ENCODE results near the gene C9orf43. TPM values are rescaled to one million over a fixed set of nuclear protein-coding genes. Genes with fewer than 3 reads are reported as not detected.
"Not testable (repeated sequence)": the region's sequence is repeated elsewhere in the genome, so short reads cannot be mapped to it uniquely, and the experiment has no call there.

C9orf43 gene
- total and polyA plus RNA-seq, 7 experiments from 2014 or later: 0.41 to 0.97 (median 0.61) TPM

GRCh38 chr9:113399646-113400200 is 10.8 kb upstream of the C9orf43 start:
- Mint-ChIP-seq H3K4me1 (peaks cover 23 to 40% (median 25%) of the 10 kb centered on the region in 7 donors), H3K9me3 (no peaks in the 10 kb centered on the region), H3K4me3 (peak overlapping the region; percentile 74 to 96 (median 84)), H3K36me3 (peaks cover 0 to 5% (median 0%) of the 10 kb centered on the region in 5 donors), H3K27ac (peak overlapping the region in 7 of 9 donors; percentile 21 to 60 (median 50)), H3K27me3 (no peaks in the 10 kb centered on the region)
- intact Hi-C loops (cut with micrococcal nuclease): loop anchor here (2.0 kb wide), 4 partner anchors 47 to 249 kb away; partner anchors contain the start of genes BSPRY (in 1 of the 2), FKBP15 (in 1 of the 2), SLC31A1 (in 1 of the 2) and SLC31A2 (in 1 of the 2)
- DNase-seq (no peak), ATAC-seq (no peak)
- H3K4me1 ChIP-seq (ENCODE audit: control insufficient read depth in 2 of 2, insufficient read depth in 2 of 2, low read length in 2 of 2): peaks cover 12 to 13% of the 10 kb centered on the region in 2 donors
- ChIA-PET CTCF (interaction anchor here (1.1 to 3.7 kb wide), 3 partner anchors 10 to 189 kb away, joined by 4 to 18 read pairs (median 10); partner anchors contain the start of genes CDC26 and PRPF4), POLR2A (interaction anchor here (1.2 to 3.1 kb wide), 7 partner anchors 9 to 182 kb away, joined by 3 to 27 read pairs (median 8); partner anchors contain the start of genes C9orf43, HDHD3 and POLE3)
- H3K4me3 ChIP-seq (ENCODE audit: low read length): peak overlapping the region; percentile 26
- peaks cover 0 to 9% (median 0%) of the 10 kb centered on the region in 3 experiments for H3K36me3 ChIP-seq (ENCODE audit: control insufficient read depth in 2 of 3, insufficient read depth in 3 of 3, low read length in 3 of 3)
- H3K27me3 ChIP-seq (ENCODE audit: control insufficient read depth in 2 of 2, insufficient read depth in 2 of 2, low read length in 2 of 2): no peaks in the 10 kb centered on the region
- no peaks in the 10 kb centered on the region for H3K9me3 ChIP-seq (ENCODE audit: control insufficient read depth in 2 of 3, low read length in 3 of 3)
- no peak overlapping the region for H3K27ac ChIP-seq (ENCODE audit: low read depth, low read length)

- Mint-ChIP-seq H3K9me3 (no peaks in the 10 kb centered on the region), H3K4me3 (peak within 1 kb of the TSS; percentile 89 to 96 (median 95)), H3K27me3 (no peaks in the 10 kb centered on the region), H3K36me3 (peaks cover 0 to 2% (median 0%) of the 10 kb centered on the region in 5 donors), H3K4me1 (peaks cover 18 to 37% (median 25%) of the 10 kb centered on the region in 7 donors), H3K27ac (peak within 1 kb of the TSS; percentile 81 to 91 (median 87))
- DNase-seq (peak; percentile 99 to 100 (median 99)), ATAC-seq (peak; percentile 99)
- Histone ChIP-seq H3K4me3 (ENCODE audit: low read length) (peak within 1 kb of the TSS; percentile 82), H3K27me3 (ENCODE audit: control insufficient read depth in 2 of 2, insufficient read depth in 2 of 2, low read length in 2 of 2) (no peaks in the 10 kb centered on the region), H3K9me3 (ENCODE audit: control insufficient read depth in 2 of 3, low read length in 3 of 3) (no peaks in the 10 kb centered on the region), H3K27ac (ENCODE audit: low read depth, low read length) (peak within 1 kb of the TSS; percentile 74), H3K4me1 (ENCODE audit: control insufficient read depth in 2 of 2, insufficient read depth in 2 of 2, low read length in 2 of 2) (peaks cover 12 to 13% of the 10 kb centered on the region in 2 donors), H3K36me3 (ENCODE audit: control insufficient read depth in 2 of 3, insufficient read depth in 3 of 3, low read length in 3 of 3) (peaks cover 0 to 4% (median 0%) of the 10 kb centered on the region in 3 experiments)
- intact Hi-C loops (cut with micrococcal nuclease): loop anchor here (1.0 to 2.0 kb wide), 14 partner anchors 9 to 257 kb away; partner anchors contain the start of genes C9orf43 (in 2 of the 2), CDC26 (in 2 of the 2), FKBP15 (in 2 of the 2) and POLE3 (in 2 of the 2)
- ChIA-PET POLR2A (interaction anchor here (1.0 to 3.1 kb wide), 10 partner anchors 9 to 181 kb away, joined by 3 to 27 read pairs (median 8); partner anchors contain the start of genes C9orf43, CDC26, HDHD3 and POLE3), CTCF (interaction anchor here (0.5 to 3.7 kb wide), 12 partner anchors 9 to 954 kb away, joined by 3 to 18 read pairs (median 4); partner anchors contain the start of genes C9orf43, CDC26, POLE3 and PRPF4)
These were observed 9.3 kb upstream of the C9orf43 start, which contains the start of gene ALAD for GRCh38 chr9:113401027-113401792. Gene ALAD (minus strand): TSS chr9:113401284. CDS start chr9:113393559, 7,725 bp downstream.

- DNase-seq (no peak), ATAC-seq (no peak)
- H3K4me3 Mint-ChIP-seq: no peak overlapping the region
- H3K36me3 ChIP-seq (ENCODE audit: control insufficient read depth in 2 of 3, insufficient read depth in 3 of 3, low read length in 3 of 3): peaks cover 0 to 16% (median 0%) of the 10 kb centered on the region in 3 experiments
- no peaks in the 10 kb centered on the region for H3K9me3 ChIP-seq (ENCODE audit: control insufficient read depth in 2 of 3, low read length in 3 of 3)
- peaks cover 12 to 13% of the 10 kb centered on the region in 2 donors for H3K4me1 ChIP-seq (ENCODE audit: control insufficient read depth in 2 of 2, insufficient read depth in 2 of 2, low read length in 2 of 2)
- H3K9me3 Mint-ChIP-seq: no peaks in the 10 kb centered on the region
- H3K27ac Mint-ChIP-seq: no peak overlapping the region
- no peak overlapping the region for H3K27ac ChIP-seq (ENCODE audit: low read depth, low read length)
- peaks cover 26 to 50% (median 41%) of the 10 kb centered on the region in 7 donors for H3K4me1 Mint-ChIP-seq
- H3K36me3 Mint-ChIP-seq: peaks cover 0 to 14% (median 10%) of the 10 kb centered on the region in 5 donors
- CTCF ChIA-PET: interaction anchor here (0.7 to 3.7 kb wide), 6 partner anchors 114 to 1104 kb away, joined by 3 to 18 read pairs (median 4); no protein-coding TSS in a partner anchor
- intact Hi-C loops (cut with micrococcal nuclease): no loop called here
- H3K27me3 Mint-ChIP-seq: no peaks in the 10 kb centered on the region
- POLR2A ChIA-PET: interaction anchor here (0.6 to 1.0 kb wide), 5 partner anchors 9 to 108 kb away, joined by 3 to 4 read pairs (median 3); partner anchors contain the start of genes HDHD3 and WDR31
- H3K27me3 ChIP-seq (ENCODE audit: control insufficient read depth in 2 of 2, insufficient read depth in 2 of 2, low read length in 2 of 2): no peaks in the 10 kb centered on the region
- no peak overlapping the region for H3K4me3 ChIP-seq (ENCODE audit: low read length)
These were observed 6.9 kb upstream of the C9orf43 start for GRCh38 chr9:113403646-113404045.

GRCh38 chr9:113406353-113406752 is 4.2 kb upstream of the C9orf43 start:
- peaks cover 0 to 24% (median 0%) of the 10 kb centered on the region in 3 experiments for H3K36me3 ChIP-seq (ENCODE audit: control insufficient read depth in 2 of 3, insufficient read depth in 3 of 3, low read length in 3 of 3)
- H3K4me3 Mint-ChIP-seq; H3K4me3 ChIP-seq (ENCODE audit: low read length); ATAC-seq; H3K9me3 Mint-ChIP-seq; H3K9me3 ChIP-seq (ENCODE audit: control insufficient read depth in 2 of 3, low read length in 3 of 3); H3K27me3 Mint-ChIP-seq; DNase-seq; H3K27ac ChIP-seq (ENCODE audit: low read depth, low read length); intact Hi-C loops (cut with micrococcal nuclease); H3K27me3 ChIP-seq (ENCODE audit: control insufficient read depth in 2 of 2, insufficient read depth in 2 of 2, low read length in 2 of 2): not testable (repeated sequence)
- H3K4me1 ChIP-seq (ENCODE audit: control insufficient read depth in 2 of 2, insufficient read depth in 2 of 2, low read length in 2 of 2): peaks cover 9 to 11% of the 10 kb centered on the region in 2 donors
- Mint-ChIP-seq H3K36me3 (peaks cover 0 to 23% (median 17%) of the 10 kb centered on the region in 5 donors), H3K4me1 (peaks cover 28 to 52% (median 37%) of the 10 kb centered on the region in 7 donors), H3K27ac (peak overlapping the region in 8 of 9 donors; percentile 57 to 96 (median 80))
- ChIA-PET POLR2A (interaction anchor here (0.7 to 1.2 kb wide), 2 partner anchors 173 to 178 kb away, joined by 3 read pairs; no protein-coding TSS in a partner anchor), CTCF (interaction anchor here (1.1 to 2.5 kb wide), 3 partner anchors 98 to 176 kb away, joined by 3 to 9 read pairs (median 5); partner anchors contain the start of genes CDC26 and PRPF4)

GRCh38 chr9:113406873-113407511 is 3.6 kb upstream of the C9orf43 start:
- ChIA-PET POLR2A (interaction anchor here (1.2 kb wide), 1 partner anchor 172 kb away, joined by 3 read pairs; no protein-coding TSS in a partner anchor), CTCF (interaction anchor here (1.1 to 2.5 kb wide), 3 partner anchors 99 to 175 kb away, joined by 3 to 9 read pairs (median 5); partner anchors contain the start of genes CDC26 and PRPF4)
- H3K27ac ChIP-seq (ENCODE audit: low read depth, low read length): peak overlapping the region; percentile 29
- intact Hi-C loops (cut with micrococcal nuclease): loop anchor here (1.0 kb wide), 1 partner anchor 98 kb away; no protein-coding TSS in a partner anchor
- peaks cover 0 to 24% (median 0%) of the 10 kb centered on the region in 3 experiments for H3K36me3 ChIP-seq (ENCODE audit: control insufficient read depth in 2 of 3, insufficient read depth in 3 of 3, low read length in 3 of 3)
- not testable (repeated sequence) for H3K27me3 ChIP-seq (ENCODE audit: control insufficient read depth in 2 of 2, insufficient read depth in 2 of 2, low read length in 2 of 2); H3K4me1 ChIP-seq (ENCODE audit: control insufficient read depth in 2 of 2, insufficient read depth in 2 of 2, low read length in 2 of 2); H3K9me3 Mint-ChIP-seq; H3K9me3 ChIP-seq (ENCODE audit: control insufficient read depth in 2 of 3, low read length in 3 of 3); H3K27me3 Mint-ChIP-seq; H3K4me3 ChIP-seq (ENCODE audit: low read length)
- Mint-ChIP-seq H3K4me3 (peak overlapping the region; percentile 38 to 100 (median 68)), H3K4me1 (peaks cover 25 to 47% (median 31%) of the 10 kb centered on the region in 7 donors), H3K27ac (peak overlapping the region; percentile 57 to 96 (median 87)), H3K36me3 (peaks cover 0 to 23% (median 17%) of the 10 kb centered on the region in 5 donors)
- DNase-seq (peak in 8 of 9 donors; percentile 39 to 65 (median 54)), ATAC-seq (peak; percentile 16)
